Hepatocyte (in vitro differentiated cells): Measurements from ENCODE around the gene AP3S1.

ENCODE experiments used
- EZH2 ChIP-seq: fragments of 200-600 bp; sonication (generic); IDR thresholded peaks from 2 replicates; pipeline ENCODE4 v1.6.1; 2016; ENCODE audit warnings: antibody characterized with exemption, mild to moderate bottlenecking, borderline replicate concordance
- TF ChIP-seq, protein P1 (sequence below): fragments of 200-600 bp; sonication (generic); IDR thresholded peaks from 2 replicates; pipeline ENCODE4 v1.5.1; 2016; ENCODE audit warnings: antibody characterized with exemption, mild to moderate bottlenecking; ENCODE audit not compliant: poor library complexity

DNA sequence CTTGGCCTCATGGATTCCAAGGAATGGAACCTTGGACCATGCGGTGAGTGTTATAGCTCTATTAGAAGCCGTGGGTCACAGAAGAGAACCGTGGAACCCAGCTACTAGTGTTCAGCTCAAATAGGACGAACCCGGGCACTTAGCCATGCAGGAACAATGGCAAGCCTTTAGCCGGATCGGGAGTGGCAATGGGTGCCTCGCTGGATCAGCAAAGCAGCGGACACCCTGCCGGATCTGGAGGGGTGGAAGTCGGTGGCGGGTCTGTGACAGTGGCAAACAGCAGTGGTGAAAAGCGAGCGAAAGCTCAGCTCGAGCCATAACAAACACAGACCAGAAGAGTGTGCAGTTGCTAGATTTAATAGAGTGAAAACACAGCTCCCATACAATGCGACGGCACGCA lies 22.9 kb upstream of the AP3S1 start:
- TF ChIP-seq, protein P1, sequence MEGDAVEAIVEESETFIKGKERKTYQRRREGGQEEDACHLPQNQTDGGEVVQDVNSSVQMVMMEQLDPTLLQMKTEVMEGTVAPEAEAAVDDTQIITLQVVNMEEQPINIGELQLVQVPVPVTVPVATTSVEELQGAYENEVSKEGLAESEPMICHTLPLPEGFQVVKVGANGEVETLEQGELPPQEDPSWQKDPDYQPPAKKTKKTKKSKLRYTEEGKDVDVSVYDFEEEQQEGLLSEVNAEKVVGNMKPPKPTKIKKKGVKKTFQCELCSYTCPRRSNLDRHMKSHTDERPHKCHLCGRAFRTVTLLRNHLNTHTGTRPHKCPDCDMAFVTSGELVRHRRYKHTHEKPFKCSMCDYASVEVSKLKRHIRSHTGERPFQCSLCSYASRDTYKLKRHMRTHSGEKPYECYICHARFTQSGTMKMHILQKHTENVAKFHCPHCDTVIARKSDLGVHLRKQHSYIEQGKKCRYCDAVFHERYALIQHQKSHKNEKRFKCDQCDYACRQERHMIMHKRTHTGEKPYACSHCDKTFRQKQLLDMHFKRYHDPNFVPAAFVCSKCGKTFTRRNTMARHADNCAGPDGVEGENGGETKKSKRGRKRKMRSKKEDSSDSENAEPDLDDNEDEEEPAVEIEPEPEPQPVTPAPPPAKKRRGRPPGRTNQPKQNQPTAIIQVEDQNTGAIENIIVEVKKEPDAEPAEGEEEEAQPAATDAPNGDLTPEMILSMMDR: no peak
- no peak for TF ChIP-seq EZH2
